HL-60 (cell line): ENCODE results near the gene DOC2A.

ENCODE experiments used
- CTCF ChIP-seq: IDR thresholded peaks from one replicate; pipeline ENCODE4 v1.5.1; 2011; ENCODE audit warnings: low read length, control low read depth, inconsistent platforms; ENCODE audit not compliant: insufficient read depth
- GABPA ChIP-seq: IDR thresholded peaks from 2 replicates; pipeline ENCODE4 v1.6.1; 2012; ENCODE audit warnings: low read depth
- POLR2AphosphoS5 ChIP-seq: IDR thresholded peaks from 2 replicates; pipeline ENCODE4 v1.6.1; 2012; ENCODE audit warnings: low read depth
- REST ChIP-seq: IDR thresholded peaks from 2 replicates; pipeline ENCODE4 v1.6.1; 2012; ENCODE audit warnings: low read depth; ENCODE audit not compliant: insufficient replicate concordance
- SPI1 ChIP-seq: IDR thresholded peaks from 2 replicates; pipeline ENCODE4 v1.6.1; 2012; ENCODE audit warnings: low read depth, mild to moderate bottlenecking, borderline replicate concordance

- TF ChIP-seq CTCF = no peak
- no peak for TF ChIP-seq POLR2AphosphoS5
- no peak for TF ChIP-seq REST
- TF ChIP-seq GABPA = no peak
- TF ChIP-seq SPI1 = no peak
Measured at GRCh38 chr16:30051518-30051917, 40.7 kb upstream of the DOC2A start.
